ENCODE results near the gene GMDS. TPM values are rescaled to one million over a fixed set of nuclear protein-coding genes. Genes with fewer than 3 reads are reported as not detected.

Gene GMDS
- total and polyA plus RNA-seq, 4 donors, result 7.3 to 28.3 (median 16.1) TPM

DNA sequence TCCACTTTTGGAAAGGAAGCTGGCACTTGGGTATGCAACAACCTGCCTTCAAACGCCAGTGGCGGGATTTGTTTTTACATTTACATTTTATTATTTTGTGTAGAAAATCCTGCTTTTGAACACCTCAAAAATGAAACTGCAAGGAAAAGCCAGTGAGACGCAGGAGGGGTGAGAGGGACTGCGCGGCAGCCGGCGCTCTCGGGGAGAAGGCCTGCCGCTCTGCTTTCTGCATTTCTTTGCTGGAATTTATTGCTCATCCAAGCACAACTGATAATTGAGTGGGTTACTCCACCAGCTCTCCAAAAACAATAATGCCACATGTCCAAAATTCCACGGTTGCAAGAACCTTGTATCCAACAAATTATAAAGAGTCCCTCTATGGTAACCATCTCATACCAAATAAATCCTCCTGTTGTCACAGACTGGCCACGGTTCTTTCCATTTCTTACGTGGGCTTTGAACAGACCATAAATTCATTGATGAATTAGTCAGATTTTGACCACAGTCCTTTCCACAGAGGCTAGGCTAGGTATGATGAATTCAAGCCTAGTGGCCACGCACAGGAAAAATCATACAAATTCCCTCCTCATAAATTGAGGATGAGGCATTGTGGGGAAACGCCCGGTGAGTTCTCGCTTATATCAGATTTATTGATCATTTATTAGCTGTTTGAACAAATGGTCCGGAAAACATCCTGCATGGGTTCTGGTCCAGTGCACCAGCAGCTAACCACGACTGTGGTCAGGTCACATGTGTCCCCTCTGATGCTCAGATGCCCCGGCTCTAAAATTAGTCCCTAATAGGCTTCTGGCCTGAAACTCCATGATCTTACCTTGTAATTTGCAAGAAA lies 667.3 kb downstream of the GMDS start:
- no peak overlapping the region for H3K9ac ChIP-seq (ENCODE audit: insufficient read depth in 1 of 2, low read length in 2 of 2)
- peaks cover 0 to 26% (median 3%) of the 10 kb centered on the region in 5 donors for H3K4me1 ChIP-seq (ENCODE audit: control insufficient read depth in 5 of 5, insufficient read depth in 5 of 5, low read length in 5 of 5)
- no peaks in the 10 kb centered on the region for H3K36me3 ChIP-seq (ENCODE audit: control insufficient read depth in 4 of 4, insufficient read depth in 4 of 4, low read length in 4 of 4)
- no peaks in the 10 kb centered on the region for H3K27me3 ChIP-seq (ENCODE audit: control insufficient read depth in 3 of 3, insufficient read depth in 3 of 3, low read length in 2 of 3)
- H3K4me3 ChIP-seq, result no peak overlapping the region
- no peak for DNase-seq
- H3K27ac ChIP-seq (ENCODE audit: low read depth in 1 of 2, low read length in 1 of 2), result no peak overlapping the region
- no peak for TF ChIP-seq CTCF (IDR thresholded peaks at IDR 0.05; ENCODE audit: control extremely low read depth, extremely low read depth)
- peaks cover 0 to 4% (median 0%) of the 10 kb centered on the region in 4 donors for H3K9me3 ChIP-seq (ENCODE audit: control insufficient read depth in 4 of 4, insufficient read depth in 3 of 4, low read length in 3 of 4)
- no peak for ATAC-seq (ENCODE audit: insufficient read depth, low FRiP score)
- WGBS, 2 donors, result 90 to 91% methylated on average over 19 of the region's 19 CpGs

GRCh38 chr6:1577146-1577680 lies 668.2 kb downstream of the GMDS start:
- Histone ChIP-seq H3K27me3 (ENCODE audit: control insufficient read depth in 3 of 3, insufficient read depth in 3 of 3, low read length in 2 of 3) (no peaks in the 10 kb centered on the region), H3K9ac (ENCODE audit: insufficient read depth in 1 of 2, low read length in 2 of 2) (no peak overlapping the region), H3K9me3 (ENCODE audit: control insufficient read depth in 4 of 4, insufficient read depth in 3 of 4, low read length in 3 of 4) (peaks cover 0 to 5% (median 0%) of the 10 kb centered on the region in 4 donors), H3K4me3 (no peak overlapping the region), H3K27ac (ENCODE audit: low read depth in 1 of 2, low read length in 1 of 2) (no peak overlapping the region), H3K4me1 (ENCODE audit: control insufficient read depth in 5 of 5, insufficient read depth in 5 of 5, low read length in 5 of 5) (peaks cover 0 to 26% (median 3%) of the 10 kb centered on the region in 5 donors), H3K36me3 (ENCODE audit: control insufficient read depth in 4 of 4, insufficient read depth in 4 of 4, low read length in 4 of 4) (no peaks in the 10 kb centered on the region)
- ATAC-seq (ENCODE audit: insufficient read depth, low FRiP score) (no peak), DNase-seq (no peak)
- TF ChIP-seq CTCF (IDR thresholded peaks at IDR 0.05; ENCODE audit: control extremely low read depth, extremely low read depth), result no peak
- 93 to 98% methylated on average over 11 of the region's 11 CpGs for whole genome bisulfite sequencing, 2 donors

- no peaks in the 10 kb centered on the region for H3K27me3 ChIP-seq (ENCODE audit: control insufficient read depth in 3 of 3, insufficient read depth in 3 of 3, low read length in 2 of 3)
- DNase-seq, result no peak
- no peak overlapping the region for H3K27ac ChIP-seq (ENCODE audit: low read depth in 1 of 2, low read length in 1 of 2)
- no peaks in the 10 kb centered on the region for H3K36me3 ChIP-seq (ENCODE audit: control insufficient read depth in 4 of 4, insufficient read depth in 4 of 4, low read length in 4 of 4)
- no peak overlapping the region for H3K9ac ChIP-seq (ENCODE audit: insufficient read depth in 1 of 2, low read length in 2 of 2)
- peaks cover 0 to 10% (median 0%) of the 10 kb centered on the region in 4 donors for H3K9me3 ChIP-seq (ENCODE audit: control insufficient read depth in 4 of 4, insufficient read depth in 3 of 4, low read length in 3 of 4)
- no peak overlapping the region for H3K4me3 ChIP-seq
- no peak for ATAC-seq (ENCODE audit: insufficient read depth, low FRiP score)
- 93 to 95% methylated on average over 11 of the region's 11 CpGs for WGBS, 2 donors
- H3K4me1 ChIP-seq (ENCODE audit: control insufficient read depth in 5 of 5, insufficient read depth in 5 of 5, low read length in 5 of 5), result peaks cover 0 to 26% (median 3%) of the 10 kb centered on the region in 5 donors
- TF ChIP-seq CTCF (IDR thresholded peaks at IDR 0.05; ENCODE audit: control extremely low read depth, extremely low read depth), result no peak
Measured at GRCh38 chr6:1576711-1577110, 668.7 kb downstream of the GMDS start.

All from lung (tissue), 12 donors.